Stimulated activated CD8-positive, alpha-beta memory T cell treated with anti-CD3 and anti-CD28 coated beads, Interleukin-7, amount 100 ng/mL, for 4 hours (primary cell): ENCODE measurements around the gene CDKN2B-AS1.
A peak's percentile ranks its signal among the peaks of the same experiment; 100 is the strongest.

Experiments used
- DNase-seq, 2 donors: peaks; one replicate each; pipeline ENCODE4 v3.0.0-alpha.2; 2020; ENCODE audit warnings: low read depth in 2 of 2

Gene CDKN2B-AS1

DNA sequence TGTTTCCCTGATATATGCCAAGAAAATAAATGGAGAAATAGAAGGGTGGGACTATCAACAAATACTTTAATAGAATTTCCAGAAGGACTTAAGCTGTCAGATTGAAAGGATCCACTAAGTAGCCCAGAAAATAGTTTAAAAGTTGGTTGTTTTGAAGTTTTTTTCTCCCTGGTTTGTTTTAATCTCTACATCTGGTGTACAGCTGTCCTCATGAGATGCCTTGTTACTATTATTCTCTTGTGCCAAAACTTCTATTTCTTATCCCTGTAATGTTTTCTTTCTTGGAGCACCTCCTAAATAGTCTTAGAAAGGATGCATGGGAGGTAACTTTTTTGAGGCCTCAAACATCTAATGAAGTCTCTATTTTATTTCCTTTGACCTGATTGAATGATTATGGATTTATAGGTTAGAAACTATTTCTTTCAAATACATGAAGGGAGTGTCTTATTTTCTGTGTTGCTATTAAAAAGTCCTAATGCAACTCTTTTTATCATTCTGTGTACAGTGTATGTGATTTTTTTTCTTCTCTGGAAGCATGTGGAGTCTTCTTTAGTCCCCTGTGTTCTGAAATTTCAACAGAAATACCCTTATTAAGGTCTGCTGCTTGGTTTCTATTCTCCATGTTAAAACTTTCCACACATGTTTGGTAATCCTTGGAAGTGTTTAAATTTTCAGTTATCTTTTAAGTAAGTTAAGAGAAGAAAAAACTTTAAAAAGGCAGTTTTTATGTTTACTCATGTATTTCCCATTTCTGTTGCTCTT lies 154.5 kb downstream of the CDKN2B-AS1 start:
- no peak for DNase-seq

DNA sequence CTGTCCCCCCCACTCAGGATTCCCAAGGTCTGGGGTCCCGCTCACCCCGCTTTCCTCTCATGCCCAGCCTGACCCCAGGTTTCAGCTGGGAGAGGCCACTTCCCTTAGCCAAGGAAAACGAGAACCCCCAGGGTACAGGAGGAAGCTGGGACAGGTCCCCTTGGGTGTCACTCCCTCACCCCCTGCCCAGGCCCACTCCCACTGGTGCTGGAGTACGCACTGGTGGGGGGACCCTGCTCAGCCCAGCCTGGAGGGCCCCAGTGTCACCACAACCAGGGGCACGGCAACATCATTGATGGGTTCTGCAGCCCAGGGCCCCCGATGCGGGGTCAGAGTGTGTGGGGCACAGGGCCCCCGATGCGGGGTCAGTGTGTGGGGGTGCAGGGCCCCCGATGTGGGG lies 159.5 kb downstream of the CDKN2B-AS1 start:
- no peak for DNase-seq

DNA sequence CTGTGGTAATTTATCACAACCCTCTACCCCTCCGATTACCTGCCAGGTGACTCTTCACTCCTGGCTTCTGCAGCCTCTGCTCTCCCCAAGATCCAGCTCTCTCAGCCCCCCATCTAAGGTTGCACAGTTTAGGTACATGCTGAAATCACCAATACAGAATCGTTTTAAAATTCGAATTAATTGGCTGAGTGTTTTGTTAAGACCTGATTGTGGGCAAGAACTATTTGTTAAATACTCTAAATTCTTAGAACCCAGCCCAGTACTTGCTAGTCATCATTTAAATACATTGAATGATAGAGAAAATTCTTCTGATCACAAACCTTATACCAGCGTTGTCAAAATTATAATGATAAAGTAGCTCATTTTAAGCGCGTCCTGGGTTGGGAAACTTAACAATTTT lies 162.0 kb downstream of the CDKN2B-AS1 start:
- no peak for DNase-seq

DNA sequence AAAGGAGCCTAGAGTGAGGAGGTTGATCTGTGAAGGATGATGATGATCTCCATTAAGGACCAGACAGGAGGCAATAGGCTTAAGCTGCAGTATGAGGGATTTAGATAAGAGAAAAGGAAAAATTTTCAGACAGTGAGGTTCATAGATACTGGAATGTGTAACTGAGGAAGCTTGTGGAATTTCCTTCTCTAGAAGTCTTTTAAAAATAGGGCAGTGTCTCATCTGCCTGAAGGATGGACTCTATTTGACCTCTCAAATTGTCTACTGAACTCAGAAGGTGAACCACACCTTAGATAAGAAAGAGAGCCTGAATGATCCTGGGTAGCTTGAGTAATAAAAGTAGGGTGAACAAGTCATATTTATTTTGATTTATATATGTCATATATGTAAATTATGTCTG lies 162.7 kb downstream of the CDKN2B-AS1 start:
- DNase-seq, result no peak

DNA sequence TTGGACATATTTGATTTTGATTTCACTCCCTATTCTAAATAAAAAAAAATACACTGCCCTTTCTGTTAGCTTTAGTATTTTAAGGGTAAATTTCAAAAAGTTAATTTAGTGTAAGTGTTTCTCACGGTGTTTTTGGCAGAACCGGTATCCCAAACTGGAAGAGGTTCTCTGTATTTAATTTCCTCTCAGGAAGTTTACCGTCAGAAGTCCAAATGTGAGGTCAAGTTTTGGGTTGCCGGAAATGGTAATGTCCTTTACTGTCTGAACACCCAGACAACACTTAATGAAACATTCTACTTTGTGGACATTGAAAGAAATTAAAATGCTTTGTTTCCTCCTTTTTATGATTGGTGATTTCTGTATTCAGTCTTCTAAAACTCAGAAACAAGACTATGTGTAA lies 163.2 kb downstream of the CDKN2B-AS1 start:
- DNase-seq, result no peak

DNA sequence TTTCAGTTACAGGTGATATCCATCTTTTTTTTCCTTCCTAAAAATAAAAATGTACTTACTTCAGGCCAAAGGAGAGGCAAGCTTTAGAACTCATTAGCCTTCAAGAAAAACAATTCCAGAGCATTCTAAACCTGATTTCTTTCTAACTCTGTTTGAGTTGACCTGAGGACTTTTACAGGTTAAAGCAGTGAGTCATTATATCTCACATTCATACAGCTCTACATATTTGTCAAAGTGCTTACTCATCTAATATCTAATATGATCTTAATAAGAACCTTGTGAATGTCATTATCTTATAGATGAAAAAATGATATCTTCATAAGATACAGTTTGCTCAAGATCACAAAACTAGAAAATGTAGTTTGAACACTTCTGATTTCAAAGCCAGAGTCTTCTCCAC lies 163.7 kb downstream of the CDKN2B-AS1 start:
- no peak for DNase-seq

DNA sequence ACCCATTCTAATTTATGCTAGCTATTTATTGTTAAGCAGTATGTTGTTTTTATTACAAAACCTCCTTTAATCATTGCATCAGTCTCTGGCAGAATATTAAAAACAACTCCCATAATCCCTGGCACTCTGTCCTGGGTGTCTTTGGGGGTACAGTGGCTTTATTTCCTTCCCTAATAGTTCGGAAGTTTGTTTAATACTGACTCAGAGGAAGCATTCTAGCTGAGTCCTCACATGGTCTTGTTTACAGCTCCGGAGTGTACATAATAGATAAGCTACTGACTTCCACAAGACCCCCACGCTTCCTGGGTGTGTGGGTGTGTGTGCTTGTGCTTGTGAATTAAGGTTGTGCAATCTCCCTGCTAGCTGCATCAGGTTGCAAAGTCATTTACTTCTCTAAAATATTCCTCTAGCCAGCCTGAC lies 164.3 kb downstream of the CDKN2B-AS1 start:
- peak; percentile 2 to 12 for DNase-seq

DNA sequence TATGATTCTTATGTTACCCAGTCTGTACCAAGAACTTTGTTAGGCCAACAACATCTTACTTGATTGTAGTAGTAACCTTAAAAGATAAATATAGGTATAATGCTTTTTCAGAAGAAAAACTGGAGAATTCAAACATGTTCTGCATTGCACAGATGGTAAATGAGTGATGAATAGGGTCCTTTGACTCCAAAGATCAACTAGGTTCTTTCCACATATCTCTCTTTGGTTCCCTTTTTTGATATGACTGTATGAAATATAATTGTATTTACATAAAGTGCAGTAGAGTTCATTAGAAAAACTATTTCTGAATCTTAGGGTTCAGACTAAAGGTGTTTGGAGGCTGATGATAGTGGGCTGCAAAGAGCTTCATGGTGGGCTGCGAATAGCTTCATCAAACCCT lies 165.0 kb downstream of the CDKN2B-AS1 start:
- no peak for DNase-seq

DNA sequence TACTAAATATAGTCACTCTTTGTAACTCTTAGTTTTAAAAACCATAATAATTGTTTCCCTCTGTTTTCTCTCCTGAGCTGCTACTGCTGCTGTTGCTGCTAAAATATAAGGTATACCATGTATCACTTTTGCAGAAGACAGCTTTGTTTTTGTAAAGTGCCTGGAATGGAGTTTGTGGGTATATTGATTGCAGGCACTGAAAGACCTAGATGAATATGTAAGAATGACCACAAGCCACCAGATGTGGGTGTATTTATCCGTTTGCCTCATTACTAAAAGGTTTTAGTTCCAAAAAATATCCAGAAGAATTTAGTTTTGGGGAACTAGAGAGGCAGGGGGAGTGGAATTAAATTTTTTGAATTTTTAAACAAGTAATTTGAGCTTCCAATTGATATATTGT lies 165.6 kb downstream of the CDKN2B-AS1 start:
- no peak for DNase-seq

DNA sequence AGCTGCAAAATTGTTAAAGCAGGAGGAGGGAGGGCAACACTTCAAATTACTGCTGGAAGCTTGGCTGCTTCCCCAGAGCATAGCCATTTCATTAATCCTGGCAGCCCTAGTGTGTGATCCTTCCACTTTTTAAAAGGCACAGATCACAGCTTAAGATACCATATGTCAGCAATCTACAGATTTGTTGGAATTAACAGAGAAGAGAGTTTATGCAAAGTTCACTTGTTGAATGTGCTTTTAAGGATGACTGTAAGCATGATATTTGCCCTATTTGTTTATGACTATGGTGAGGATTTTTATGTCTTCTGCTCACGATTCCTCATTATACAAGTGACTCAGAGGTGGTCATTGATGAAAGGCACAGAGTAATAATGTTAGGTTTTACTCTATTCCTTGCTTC lies 170.6 kb downstream of the CDKN2B-AS1 start:
- DNase-seq, result no peak

DNA sequence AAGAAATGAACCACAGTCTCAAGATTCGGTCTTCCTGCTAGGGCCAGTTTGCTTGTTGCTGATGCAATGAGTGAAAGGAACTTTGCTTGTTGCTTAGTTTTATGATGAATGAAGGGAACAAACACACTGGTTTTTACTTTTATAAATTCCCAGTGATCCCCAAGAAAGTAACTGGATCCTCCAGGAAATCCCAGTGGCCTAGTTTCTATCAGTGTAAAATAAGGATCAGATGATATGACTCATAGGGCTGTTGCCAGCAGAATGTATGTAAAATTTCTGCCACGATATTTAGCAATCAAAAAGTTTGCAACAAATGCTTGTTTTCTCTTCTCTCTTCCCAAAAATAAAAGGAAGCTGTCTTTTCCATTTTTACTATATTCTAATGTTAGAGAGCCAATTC lies 174.7 kb downstream of the CDKN2B-AS1 start:
- no peak for DNase-seq

DNA sequence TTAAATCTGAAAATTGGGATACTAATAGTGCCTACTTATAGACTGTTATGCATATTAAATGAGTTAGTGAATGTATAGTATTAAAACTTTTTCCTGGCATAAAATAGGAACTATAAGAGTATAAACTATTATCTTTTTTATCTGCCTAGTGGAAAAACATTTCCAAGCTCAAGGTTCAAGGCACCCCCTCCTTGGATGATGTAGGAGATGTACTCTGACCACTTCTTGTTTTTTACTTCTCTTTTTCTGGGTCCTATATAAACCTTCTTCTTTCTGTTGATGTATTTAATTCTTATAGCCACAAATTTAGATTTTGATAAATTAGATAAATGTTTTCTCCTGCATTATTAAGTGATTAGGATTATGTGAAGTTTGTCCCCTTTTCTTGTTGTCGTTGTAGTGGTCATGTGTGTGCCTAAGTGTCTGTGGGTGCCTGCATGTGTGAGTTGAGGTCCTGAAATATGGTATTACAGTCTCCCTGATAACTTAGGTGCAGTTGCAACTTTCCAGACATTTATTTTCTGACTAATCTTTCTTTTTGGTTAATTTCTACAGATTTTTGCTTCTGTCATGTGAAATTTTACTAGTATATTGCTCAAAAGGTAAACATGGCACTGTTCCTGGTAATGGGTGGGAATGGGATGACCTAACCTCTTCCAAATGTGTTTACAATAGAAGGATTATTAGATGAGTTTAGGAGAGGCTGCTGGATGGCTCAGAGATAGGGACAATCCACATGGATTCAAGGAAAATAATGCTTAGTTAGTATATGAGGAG lies 175.3 kb downstream of the CDKN2B-AS1 start:
- no peak for DNase-seq
